ENCODE data around the gene MYL1.

GRCh38 chr2:210324458-210324857, 9.5 kb upstream of the MYL1 start:
- TF ChIP-seq HOXA7 (CRISPR knock-in tag; IDR thresholded peaks at IDR 0.05; ENCODE audit: borderline replicate concordance) (no peak), BCL11B (tag by site-specific recombination; IDR thresholded peaks at IDR 0.05; ENCODE audit: low read depth) (no peak), PATZ1 (tag by site-specific recombination; IDR thresholded peaks at IDR 0.05) (no peak), ZNF785 (tag by site-specific recombination; IDR thresholded peaks at IDR 0.05) (no peak), ZNF292 (tag by site-specific recombination; IDR thresholded peaks at IDR 0.05; ENCODE audit: borderline replicate concordance, low read depth) (no peak), ZBTB49 (tag by site-specific recombination; IDR thresholded peaks at IDR 0.05; ENCODE audit: low read depth) (no peak), ZNF654 (tag by site-specific recombination; IDR thresholded peaks at IDR 0.05; ENCODE audit: low read depth) (no peak), ZNF530 (tag by site-specific recombination; IDR thresholded peaks at IDR 0.05; ENCODE audit: low read depth) (no peak), ZNF16 (tag by site-specific recombination; IDR thresholded peaks at IDR 0.05; ENCODE audit: low read depth) (no peak), GLI4 (tag by site-specific recombination; IDR thresholded peaks at IDR 0.05) (no peak), ZNF394 (tag by site-specific recombination; IDR thresholded peaks at IDR 0.05; ENCODE audit: borderline replicate concordance) (no peak)
- TF ChIP-seq, protein P1, sequence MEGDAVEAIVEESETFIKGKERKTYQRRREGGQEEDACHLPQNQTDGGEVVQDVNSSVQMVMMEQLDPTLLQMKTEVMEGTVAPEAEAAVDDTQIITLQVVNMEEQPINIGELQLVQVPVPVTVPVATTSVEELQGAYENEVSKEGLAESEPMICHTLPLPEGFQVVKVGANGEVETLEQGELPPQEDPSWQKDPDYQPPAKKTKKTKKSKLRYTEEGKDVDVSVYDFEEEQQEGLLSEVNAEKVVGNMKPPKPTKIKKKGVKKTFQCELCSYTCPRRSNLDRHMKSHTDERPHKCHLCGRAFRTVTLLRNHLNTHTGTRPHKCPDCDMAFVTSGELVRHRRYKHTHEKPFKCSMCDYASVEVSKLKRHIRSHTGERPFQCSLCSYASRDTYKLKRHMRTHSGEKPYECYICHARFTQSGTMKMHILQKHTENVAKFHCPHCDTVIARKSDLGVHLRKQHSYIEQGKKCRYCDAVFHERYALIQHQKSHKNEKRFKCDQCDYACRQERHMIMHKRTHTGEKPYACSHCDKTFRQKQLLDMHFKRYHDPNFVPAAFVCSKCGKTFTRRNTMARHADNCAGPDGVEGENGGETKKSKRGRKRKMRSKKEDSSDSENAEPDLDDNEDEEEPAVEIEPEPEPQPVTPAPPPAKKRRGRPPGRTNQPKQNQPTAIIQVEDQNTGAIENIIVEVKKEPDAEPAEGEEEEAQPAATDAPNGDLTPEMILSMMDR (tag by site-specific recombination; IDR thresholded peaks at IDR 0.05): no peak
- TF ChIP-seq, protein P2, sequence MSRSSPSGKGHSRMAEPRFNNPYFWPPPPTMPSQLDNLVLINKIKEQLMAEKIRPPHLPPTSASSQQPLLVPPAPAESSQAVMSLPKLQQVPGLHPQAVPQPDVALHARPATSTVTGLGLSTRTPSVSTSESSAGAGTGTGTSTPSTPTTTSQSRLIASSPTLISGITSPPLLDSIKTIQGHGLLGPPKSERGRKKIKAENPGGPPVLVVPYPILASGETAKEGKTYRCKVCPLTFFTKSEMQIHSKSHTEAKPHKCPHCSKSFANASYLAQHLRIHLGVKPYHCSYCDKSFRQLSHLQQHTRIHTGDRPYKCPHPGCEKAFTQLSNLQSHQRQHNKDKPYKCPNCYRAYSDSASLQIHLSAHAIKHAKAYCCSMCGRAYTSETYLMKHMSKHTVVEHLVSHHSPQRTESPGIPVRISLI (tag by site-specific recombination; IDR thresholded peaks at IDR 0.05): no peak
